Muscle layer of duodenum (tissue), 2 donors: ENCODE results near the gene SLC4A3.

Experiments
- H3K27ac ChIP-seq: one replicate; pipeline ENCODE4 v1.7.0; 2013; ENCODE audit warnings: mild to moderate bottlenecking, low read length
- H3K27me3 ChIP-seq: one replicate; pipeline ENCODE4 v1.7.0; 2013; ENCODE audit warnings: low read depth, mild to moderate bottlenecking, control low read depth, low read length
- H3K36me3 ChIP-seq, 2 donors: one replicate each; pipeline ENCODE4 v1.7.0; 2013; ENCODE audit warnings: low read length in 2 of 2, control low read depth in 1 of 2, mild to moderate bottlenecking in 1 of 2; ENCODE audit not compliant: insufficient read depth in 2 of 2, control insufficient read depth in 1 of 2
- H3K4me1 ChIP-seq, 2 donors: one replicate each; pipeline ENCODE4 v1.7.0; 2013; ENCODE audit warnings: low read length in 2 of 2, mild to moderate bottlenecking in 2 of 2, control low read depth in 1 of 2, moderate library complexity in 1 of 2; ENCODE audit not compliant: insufficient read depth in 2 of 2, control insufficient read depth in 1 of 2
- H3K4me3 ChIP-seq, 2 donors: one replicate each; pipeline ENCODE4 v1.7.0; 2013; ENCODE audit warnings: low read length in 2 of 2, low read depth in 1 of 2, mild to moderate bottlenecking in 1 of 2
- H3K9me3 ChIP-seq, 2 donors: one replicate each; pipeline ENCODE4 v1.7.0; 2013; ENCODE audit warnings: low read length in 2 of 2, control low read depth in 1 of 2, mild to moderate bottlenecking in 1 of 2; ENCODE audit not compliant: control insufficient read depth in 1 of 2
- donor health status: healthy.

Gene SLC4A3

GRCh38 chr2:219603771-219604170 lies 23.7 kb upstream of the SLC4A3 start:
- Histone ChIP-seq H3K4me3 (no peak overlapping the region), H3K36me3 (peaks cover 25 to 74% of the 10 kb centered on the region in 2 donors), H3K27me3 (no peaks in the 10 kb centered on the region), H3K4me1 (peaks cover 0 to under 1% of the 10 kb centered on the region in 2 donors), H3K27ac (no peak overlapping the region), H3K9me3 (no peaks in the 10 kb centered on the region)

- Histone ChIP-seq H3K27ac (no peak overlapping the region), H3K36me3 (peaks cover 25 to 81% of the 10 kb centered on the region in 2 donors)
Measured at GRCh38 chr2:219605607-219605954, 21.8 kb upstream of the SLC4A3 start.

GRCh38 chr2:219607931-219608330 lies 19.5 kb upstream of the SLC4A3 start:
- H3K4me3 ChIP-seq: no peak overlapping the region
- no peaks in the 10 kb centered on the region for H3K9me3 ChIP-seq
- H3K27ac ChIP-seq: no peak overlapping the region
- peaks cover 24 to 82% of the 10 kb centered on the region in 2 donors for H3K36me3 ChIP-seq
- no peaks in the 10 kb centered on the region for H3K27me3 ChIP-seq
- no peaks in the 10 kb centered on the region for H3K4me1 ChIP-seq

More at GRCh38 chr2:219605607-219605954, 21.8 kb upstream of the SLC4A3 start:
- H3K9me3 ChIP-seq: no peaks in the 10 kb centered on the region
- no peaks in the 10 kb centered on the region for H3K27me3 ChIP-seq
- H3K4me3 ChIP-seq: no peak overlapping the region
- H3K4me1 ChIP-seq: no peaks in the 10 kb centered on the region

- H3K36me3 ChIP-seq: peaks cover 24 to 78% of the 10 kb centered on the region in 2 donors
- H3K4me1 ChIP-seq: no peaks in the 10 kb centered on the region
- no peaks in the 10 kb centered on the region for H3K9me3 ChIP-seq
- H3K27ac ChIP-seq: no peak overlapping the region
- no peaks in the 10 kb centered on the region for H3K27me3 ChIP-seq
- H3K4me3 ChIP-seq: no peak overlapping the region
Measured at GRCh38 chr2:219608399-219608964, 18.9 kb upstream of the SLC4A3 start.

GRCh38 chr2:219609149-219609750 lies 18.2 kb upstream of the SLC4A3 start:
- no peaks in the 10 kb centered on the region for H3K4me1 ChIP-seq
- no peak overlapping the region for H3K4me3 ChIP-seq
- peaks cover 25 to 77% of the 10 kb centered on the region in 2 donors for H3K36me3 ChIP-seq
- H3K27me3 ChIP-seq: no peaks in the 10 kb centered on the region
- no peak overlapping the region for H3K27ac ChIP-seq
- no peaks in the 10 kb centered on the region for H3K9me3 ChIP-seq

GRCh38 chr2:219611306-219611705 lies 16.1 kb upstream of the SLC4A3 start:
- no peaks in the 10 kb centered on the region for H3K4me1 ChIP-seq
- no peak overlapping the region for H3K27ac ChIP-seq
- peaks cover 33 to 77% of the 10 kb centered on the region in 2 donors for H3K36me3 ChIP-seq
- no peaks in the 10 kb centered on the region for H3K27me3 ChIP-seq
- no peaks in the 10 kb centered on the region for H3K9me3 ChIP-seq
- no peak overlapping the region for H3K4me3 ChIP-seq

- Histone ChIP-seq H3K27me3 (no peaks in the 10 kb centered on the region), H3K36me3 (peaks cover 30 to 75% of the 10 kb centered on the region in 2 donors), H3K4me1 (no peaks in the 10 kb centered on the region), H3K9me3 (no peaks in the 10 kb centered on the region), H3K27ac (no peak overlapping the region), H3K4me3 (no peak overlapping the region)
Measured at GRCh38 chr2:219611866-219612576, 15.4 kb upstream of the SLC4A3 start.

- Histone ChIP-seq H3K9me3 (no peaks in the 10 kb centered on the region), H3K27ac (no peak overlapping the region), H3K4me3 (no peak overlapping the region), H3K36me3 (peaks cover 30 to 68% of the 10 kb centered on the region in 2 donors), H3K4me1 (no peaks in the 10 kb centered on the region), H3K27me3 (no peaks in the 10 kb centered on the region)
Measured at GRCh38 chr2:219612577-219613286, 14.7 kb upstream of the SLC4A3 start.

- Histone ChIP-seq H3K27ac (no peak overlapping the region), H3K9me3 (no peaks in the 10 kb centered on the region), H3K36me3 (peaks cover 30 to 59% of the 10 kb centered on the region in 2 donors), H3K4me3 (no peak overlapping the region), H3K4me1 (no peaks in the 10 kb centered on the region), H3K27me3 (no peaks in the 10 kb centered on the region)
Measured at GRCh38 chr2:219613461-219614070, 13.9 kb upstream of the SLC4A3 start.

- Histone ChIP-seq H3K27ac (no peak overlapping the region), H3K4me3 (no peak overlapping the region), H3K9me3 (no peaks in the 10 kb centered on the region), H3K36me3 (peaks cover 30 to 52% of the 10 kb centered on the region in 2 donors), H3K27me3 (no peaks in the 10 kb centered on the region), H3K4me1 (no peaks in the 10 kb centered on the region)
Measured at GRCh38 chr2:219614076-219614860, 13.2 kb upstream of the SLC4A3 start.
